HG03066 (cell line): ENCODE results near the gene SH2B3.

Experiments
- ATAC-seq: cut with Tn5 transposase; IDR thresholded peaks from one replicate; pipeline ENCODE4 v1.9.1; 2021; ENCODE audit warnings: low read depth; ENCODE audit not compliant: unreplicated experiment

Gene SH2B3

DNA sequence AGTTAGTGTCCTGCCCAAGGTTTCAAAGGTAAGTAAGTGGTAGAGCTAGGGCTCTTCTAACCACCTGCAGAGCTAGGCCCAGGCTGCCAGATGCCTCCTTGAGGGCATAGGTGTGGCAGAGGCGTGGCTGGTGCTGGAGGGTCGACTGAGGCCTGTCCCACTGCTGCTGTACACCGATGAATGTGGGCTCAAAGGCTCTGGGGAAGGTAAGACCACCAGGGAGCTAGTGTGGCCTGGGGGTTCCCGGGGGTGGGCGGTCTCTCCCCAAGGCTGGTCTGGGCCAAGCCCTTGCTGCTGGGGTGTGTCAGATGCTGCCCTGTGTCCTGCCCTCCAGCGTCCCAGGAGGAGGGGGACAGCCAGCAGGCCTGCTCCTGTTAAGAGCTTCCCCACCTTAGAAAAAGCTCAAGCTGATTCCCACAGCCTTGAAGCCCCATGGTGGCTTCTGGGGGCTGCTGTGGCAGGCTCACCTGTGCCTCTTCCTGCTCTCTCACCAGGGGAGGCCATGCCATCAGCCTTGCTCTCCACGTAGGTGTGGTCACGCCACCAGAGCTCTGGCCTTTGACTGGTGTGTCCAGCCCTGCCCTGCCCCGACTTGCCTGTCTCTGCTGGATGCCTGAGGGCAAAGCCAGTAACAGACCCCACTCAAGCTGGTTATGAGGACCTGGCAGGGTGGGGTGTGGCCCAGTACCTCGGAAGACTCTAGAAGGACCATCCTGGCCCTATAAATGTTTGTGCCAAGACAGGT, 36.8 kb downstream of the SH2B3 start:
- ATAC-seq: no peak

GRCh38 chr12:111443086-111443485, 37.4 kb downstream of the SH2B3 start:
- no peak for ATAC-seq

DNA sequence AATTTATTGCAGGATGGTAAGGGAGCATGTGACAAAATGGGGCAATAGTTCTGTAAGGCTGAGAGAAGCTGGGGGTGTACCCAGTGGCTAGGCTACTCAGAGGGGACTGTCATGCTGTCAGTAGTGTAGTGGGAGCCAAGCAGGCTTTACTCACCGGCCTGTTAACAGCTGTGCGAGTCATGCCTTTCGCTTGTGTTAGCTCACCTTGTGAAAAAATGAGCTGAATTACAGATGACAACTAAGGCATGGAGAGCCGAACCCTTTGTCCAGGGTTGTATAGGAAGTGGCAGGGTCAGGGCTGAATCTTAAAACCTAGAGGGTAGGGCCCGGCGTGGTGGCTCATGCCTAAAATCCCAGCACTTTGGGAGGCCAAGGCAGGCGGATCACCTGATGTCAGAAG, 37.9 kb downstream of the SH2B3 start:
- no peak for ATAC-seq

GRCh38 chr12:111444314-111444924, 38.7 kb downstream of the SH2B3 start:
- ATAC-seq: peak; percentile 39

- peak; percentile 81 for ATAC-seq
These were observed 39.4 kb downstream of the SH2B3 start for GRCh38 chr12:111444925-111445725.

DNA sequence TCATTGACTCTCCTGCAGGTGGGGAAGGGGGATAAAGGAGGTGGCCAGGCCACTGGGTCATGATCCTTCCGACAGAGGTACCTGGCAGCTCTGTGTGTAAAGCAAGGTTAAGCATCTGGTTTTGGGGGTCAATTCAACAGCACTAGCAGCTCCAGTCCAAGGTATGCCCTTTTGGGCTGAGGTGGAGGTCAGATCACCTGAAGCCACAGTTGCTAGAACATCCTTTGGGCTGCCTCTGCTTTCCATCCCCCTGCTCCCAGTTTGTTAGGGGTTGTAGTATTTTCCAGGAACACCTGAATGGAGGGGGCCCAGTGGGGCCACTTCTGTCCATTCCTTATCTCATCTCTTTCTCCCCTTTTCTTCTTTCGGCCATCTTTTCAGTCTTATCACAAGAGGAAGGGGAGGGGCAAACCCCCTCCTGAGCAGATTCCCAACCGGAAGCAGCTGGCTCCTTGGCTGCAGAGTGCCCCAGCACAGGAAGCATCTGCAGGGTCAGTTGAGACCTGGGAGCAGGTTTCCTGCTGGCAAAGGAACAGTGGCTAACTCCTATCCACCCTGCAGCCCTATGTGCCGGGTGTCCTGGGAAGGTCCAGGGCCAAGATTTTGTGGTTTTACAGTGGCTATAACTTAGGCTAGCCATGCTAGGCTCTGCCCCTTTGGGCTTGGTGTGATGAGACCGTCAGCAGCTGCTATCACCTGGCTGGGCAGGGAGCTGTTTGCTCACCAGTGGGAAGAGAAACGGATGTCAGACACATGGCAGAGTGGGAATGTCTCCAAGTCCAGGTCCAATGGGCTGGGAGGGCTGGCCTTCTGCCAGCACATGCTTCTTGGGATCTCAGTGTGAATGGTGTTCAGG, 40.2 kb downstream of the SH2B3 start:
- no peak for ATAC-seq

GRCh38 chr12:111446631-111447570, 41.2 kb downstream of the SH2B3 start:
- ATAC-seq: no peak

DNA sequence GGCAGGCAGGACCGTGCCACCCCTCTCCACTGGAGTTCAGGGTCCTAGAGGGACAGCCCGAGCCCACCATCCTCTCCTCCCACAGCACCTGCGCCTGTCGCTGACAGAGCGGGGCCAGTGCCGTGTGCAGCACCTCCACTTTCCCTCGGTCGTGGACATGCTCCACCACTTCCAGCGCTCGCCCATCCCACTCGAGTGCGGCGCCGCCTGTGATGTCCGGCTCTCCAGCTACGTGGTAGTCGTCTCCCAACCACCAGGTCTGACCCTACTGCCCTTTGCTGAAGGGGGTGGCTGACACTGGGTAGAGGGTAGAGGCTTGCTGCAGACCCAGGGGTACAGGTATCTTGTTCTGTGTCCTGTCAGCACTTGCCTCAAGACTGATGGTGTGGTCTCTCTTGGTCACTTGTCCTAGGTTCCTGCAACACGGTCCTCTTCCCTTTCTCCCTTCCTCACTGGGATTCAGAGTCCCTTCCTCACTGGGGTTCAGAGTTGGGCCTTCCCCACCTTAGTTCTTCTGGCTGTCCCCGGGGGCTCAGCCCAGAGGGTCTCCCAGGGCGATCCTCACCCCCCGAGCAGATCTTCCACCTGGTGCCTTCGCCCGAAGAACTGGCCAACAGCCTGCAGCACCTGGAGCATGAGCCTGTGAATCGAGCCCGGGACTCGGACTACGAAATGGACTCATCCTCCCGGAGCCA, 42.0 kb downstream of the SH2B3 start:
- no peak for ATAC-seq

GRCh38 chr12:111448266-111448830, 42.6 kb downstream of the SH2B3 start:
- no peak for ATAC-seq

GRCh38 chr12:111448846-111449790, 43.4 kb downstream of the SH2B3 start:
- no peak for ATAC-seq

- ATAC-seq: no peak
These were observed 45.0 kb downstream of the SH2B3 start for GRCh38 chr12:111450676-111451075.

- no peak for ATAC-seq
These were observed 45.5 kb downstream of the SH2B3 start for GRCh38 chr12:111451232-111451631.

GRCh38 chr12:111451649-111452129, 46.0 kb downstream of the SH2B3 start:
- no peak for ATAC-seq

- ATAC-seq: no peak
These were observed 47.6 kb downstream of the SH2B3 start for GRCh38 chr12:111453071-111453989.

GRCh38 chr12:111454311-111454710, 48.6 kb downstream of the SH2B3 start:
- ATAC-seq: no peak

- ATAC-seq: no peak
These were observed 49.2 kb downstream of the SH2B3 start for GRCh38 chr12:111454716-111455447.
